ENCODE measurements around the gene TOB1.

TOB1 gene

GRCh38 chr17:50845240-50846147 lies 20.7 kb downstream of the TOB1 start:
- DNase-seq (ENCODE audit: low spot score) = no peak

- DNase-seq (ENCODE audit: low spot score) = no peak
These were observed 21.9 kb downstream of the TOB1 start for GRCh38 chr17:50844117-50844700.

GRCh38 chr17:50843150-50843905 lies 22.8 kb downstream of the TOB1 start:
- DNase-seq (ENCODE audit: low spot score) = no peak

GRCh38 chr17:50842506-50843149 lies 23.5 kb downstream of the TOB1 start:
- no peak for DNase-seq (ENCODE audit: low spot score)

GRCh38 chr17:50841949-50842354 lies 24.2 kb downstream of the TOB1 start:
- DNase-seq (ENCODE audit: low spot score) = peak; percentile 85

- no peak for DNase-seq (ENCODE audit: low spot score)
These were observed 24.7 kb downstream of the TOB1 start for GRCh38 chr17:50841277-50841948.

GRCh38 chr17:50840311-50840851 lies 25.8 kb downstream of the TOB1 start:
- DNase-seq (ENCODE audit: low spot score) = no peak

- DNase-seq (ENCODE audit: low spot score) = no peak
These were observed 26.4 kb downstream of the TOB1 start for GRCh38 chr17:50839591-50840310.

- DNase-seq (ENCODE audit: low spot score) = no peak
These were observed 27.9 kb downstream of the TOB1 start for GRCh38 chr17:50837980-50838954.

GRCh38 chr17:50837286-50837979 lies 28.7 kb downstream of the TOB1 start:
- no peak for DNase-seq (ENCODE audit: low spot score)

GRCh38 chr17:50836826-50837225 lies 29.3 kb downstream of the TOB1 start:
- DNase-seq (ENCODE audit: low spot score) = no peak

- DNase-seq (ENCODE audit: low spot score) = peak; percentile 67
These were observed 30.6 kb downstream of the TOB1 start, which contains the start of gene WFIKKN2 for GRCh38 chr17:50835301-50836234. Gene WFIKKN2, plus strand, starts transcription at chr17:50835586. Its CDS starts 352 bp downstream, at chr17:50835938.

GRCh38 chr17:50834429-50835300 lies 31.5 kb downstream of the TOB1 start:
- no peak for DNase-seq (ENCODE audit: low spot score)

GRCh38 chr17:50833510-50834428 lies 32.4 kb downstream of the TOB1 start:
- DNase-seq (ENCODE audit: low spot score) = peak; percentile 62

- DNase-seq (ENCODE audit: low spot score) = peak; percentile 67
These were observed 33.2 kb downstream of the TOB1 start for GRCh38 chr17:50832864-50833381.

Data from left forelimb (tissue), 1 donor.